Stimulated activated CD8-positive, alpha-beta memory T cell treated with anti-CD3 and anti-CD28 coated beads, Interleukin-2, amount 100 ng/mL, for 48 hours (primary cell): ENCODE results near the gene FMC1.
"Not testable (repeated sequence)": the region's sequence is repeated elsewhere in the genome, so short reads cannot be mapped to it uniquely, and the experiment has no call there.

ENCODE experiments used
- DNase-seq, 2 donors: peaks; one replicate each; pipeline ENCODE4 v3.0.0-alpha.2; 2020; ENCODE audit warnings: low read depth in 2 of 2

Gene FMC1, protein sequence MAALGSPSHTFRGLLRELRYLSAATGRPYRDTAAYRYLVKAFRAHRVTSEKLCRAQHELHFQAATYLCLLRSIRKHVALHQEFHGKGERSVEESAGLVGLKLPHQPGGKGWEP

DNA sequence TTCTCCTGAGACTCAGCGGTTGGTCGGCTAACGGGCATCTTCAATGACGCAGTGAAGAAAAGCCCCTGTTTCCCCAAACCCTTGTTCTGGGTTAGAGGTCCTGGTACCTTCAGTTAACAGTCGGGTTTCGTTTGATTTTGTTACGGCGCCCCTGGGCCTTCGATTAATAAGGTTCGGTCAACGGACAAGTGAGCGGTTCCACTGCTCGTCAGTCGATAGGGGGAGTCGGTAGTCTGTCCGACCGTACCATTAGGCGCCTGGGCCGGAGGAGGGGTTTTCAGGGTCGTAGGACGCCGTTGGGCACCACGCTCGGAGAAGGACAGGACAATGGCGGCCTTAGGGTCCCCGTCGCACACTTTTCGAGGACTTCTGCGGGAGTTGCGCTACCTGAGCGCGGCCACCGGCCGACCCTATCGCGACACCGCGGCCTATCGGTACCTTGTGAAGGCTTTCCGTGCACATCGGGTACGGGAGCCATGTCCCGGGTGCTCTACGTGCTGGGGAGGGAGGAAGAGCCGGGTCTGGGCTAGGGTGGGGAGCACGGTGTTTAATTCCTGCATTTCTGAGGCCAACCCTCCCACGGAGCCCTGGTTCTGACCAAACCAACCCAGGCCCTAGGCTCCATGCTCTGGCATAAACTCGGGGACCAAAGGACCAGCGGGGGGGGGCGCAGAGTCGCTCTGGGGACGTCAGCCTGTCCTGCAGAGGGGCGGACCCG is at the start of gene FMC1:
FMC1 (plus strand) TSS at position 280 of the 718 bp plus-strand sequence; CDS start at position 328, 48 bp downstream.
- DNase-seq = peak; percentile 79 to 82

- no peak for DNase-seq
Observed at GRCh38 chr7:139292821-139293220, 48.3 kb upstream of the FMC1 start.

DNA sequence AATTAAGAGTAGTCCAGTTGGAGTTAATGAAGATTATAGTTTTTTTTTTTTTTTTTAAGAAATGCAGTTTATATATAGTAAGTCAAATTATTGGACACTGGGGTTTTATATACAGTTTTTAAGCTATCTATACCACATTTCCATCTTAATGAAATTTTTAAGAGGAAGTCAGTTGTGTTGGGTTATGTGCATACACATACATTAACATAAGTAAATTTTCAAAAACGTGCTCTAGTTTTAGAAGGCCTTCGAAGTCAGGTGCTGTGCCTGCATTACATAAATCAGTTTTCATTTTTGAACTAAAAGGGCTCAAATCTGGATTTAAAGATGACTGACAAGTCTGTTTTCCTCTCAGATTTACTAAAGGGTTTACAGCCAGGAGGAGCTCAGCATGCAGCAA is 47.6 kb upstream of the FMC1 start:
- no peak for DNase-seq

DNA sequence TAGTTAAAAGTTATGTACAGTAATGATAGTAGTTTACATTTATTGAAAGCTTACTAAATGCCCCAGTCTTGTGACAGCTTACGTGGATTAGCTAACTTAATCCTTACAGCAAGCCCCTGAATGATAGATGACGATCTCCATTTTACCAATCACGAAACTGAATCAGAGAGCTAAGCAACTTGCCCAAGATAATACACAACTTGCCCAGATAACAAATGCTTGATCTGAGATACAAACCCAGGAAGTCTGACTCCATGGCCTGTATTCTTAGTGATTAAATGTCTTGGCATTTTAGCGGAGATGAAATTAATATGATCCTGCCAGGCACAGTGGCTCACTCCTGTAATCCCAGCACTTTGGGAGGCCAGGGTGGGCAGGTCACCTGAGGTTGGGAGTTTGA is 46.9 kb upstream of the FMC1 start:
- no peak for DNase-seq

GRCh38 chr7:139294951-139295575 is 46.1 kb upstream of the FMC1 start:
- DNase-seq = no peak

DNA sequence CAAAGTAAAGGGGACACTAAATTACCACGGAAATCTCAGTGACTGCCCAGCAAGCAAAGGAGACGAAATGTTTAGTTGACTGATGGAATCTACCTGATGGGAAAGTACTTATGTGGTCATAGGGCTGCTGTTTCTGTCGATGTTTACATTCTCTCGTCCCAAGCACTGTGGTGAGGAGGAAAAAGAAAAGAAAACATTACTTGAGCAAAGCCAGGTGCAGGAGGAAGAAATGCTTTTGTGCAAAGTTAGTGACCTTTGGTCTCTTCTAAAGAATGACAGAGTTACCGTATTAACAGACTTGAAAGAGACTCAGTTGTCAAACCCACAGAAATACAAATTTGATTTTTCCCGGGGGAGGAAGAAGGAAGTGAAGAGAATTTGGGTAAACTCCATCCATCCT is 43.3 kb upstream of the FMC1 start:
- no peak for DNase-seq

DNA sequence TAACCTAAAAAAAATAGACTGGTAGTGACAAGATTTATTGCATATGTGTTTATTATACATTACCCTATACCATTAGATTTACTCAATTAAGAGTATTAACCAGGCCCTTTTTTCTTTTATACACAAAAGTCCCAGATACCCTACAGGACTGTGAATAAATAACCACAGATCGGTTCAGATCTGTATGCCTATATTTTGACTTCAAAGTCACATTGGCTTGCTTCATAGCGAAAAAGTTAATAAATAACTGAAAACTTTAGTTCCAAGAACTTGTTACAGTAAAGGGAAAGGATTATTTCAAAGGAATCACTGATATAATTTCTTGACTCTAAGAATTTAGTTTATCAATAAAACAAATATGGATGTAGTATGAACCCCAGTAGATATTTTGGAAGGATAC is 41.8 kb upstream of the FMC1 start:
- no peak for DNase-seq

DNA sequence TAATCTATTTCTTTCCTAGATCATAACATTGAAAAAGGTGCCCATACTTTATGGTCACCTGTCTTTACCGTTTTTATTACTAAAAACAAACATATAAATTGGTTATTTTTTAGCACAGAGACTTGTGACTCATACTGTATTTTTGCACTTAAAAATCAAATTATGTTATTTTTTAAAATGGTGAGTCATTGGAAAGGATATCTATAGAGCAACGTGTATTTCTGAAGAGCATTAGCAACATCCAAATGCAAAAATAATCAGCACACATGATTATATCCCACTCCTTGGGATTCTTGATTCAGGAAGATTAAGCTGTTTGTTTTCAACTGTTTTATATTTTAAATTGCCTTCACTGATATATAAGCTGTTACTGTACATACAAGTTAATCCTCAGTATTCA is 40.7 kb upstream of the FMC1 start:
- no peak for DNase-seq

DNA sequence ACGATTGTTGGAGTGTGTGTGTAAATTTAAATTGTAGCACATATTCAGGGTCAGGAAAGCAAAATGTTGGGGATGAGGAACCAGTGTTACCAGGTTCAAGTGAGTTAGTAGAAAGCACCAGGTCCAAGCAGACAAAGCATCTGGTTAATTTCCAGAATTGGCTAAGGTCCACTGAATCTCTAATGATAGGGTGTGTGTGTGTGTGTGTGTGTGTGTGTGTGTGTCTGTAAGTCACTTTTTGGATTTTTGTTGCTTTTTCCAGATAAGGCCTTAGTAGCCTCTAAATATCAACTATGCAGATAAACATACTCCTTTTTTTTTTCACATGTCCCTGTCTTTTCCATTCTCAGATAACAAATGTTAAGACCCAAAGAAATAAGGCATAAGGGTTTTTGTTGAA is 36.6 kb upstream of the FMC1 start:
- DNase-seq = no peak

DNA sequence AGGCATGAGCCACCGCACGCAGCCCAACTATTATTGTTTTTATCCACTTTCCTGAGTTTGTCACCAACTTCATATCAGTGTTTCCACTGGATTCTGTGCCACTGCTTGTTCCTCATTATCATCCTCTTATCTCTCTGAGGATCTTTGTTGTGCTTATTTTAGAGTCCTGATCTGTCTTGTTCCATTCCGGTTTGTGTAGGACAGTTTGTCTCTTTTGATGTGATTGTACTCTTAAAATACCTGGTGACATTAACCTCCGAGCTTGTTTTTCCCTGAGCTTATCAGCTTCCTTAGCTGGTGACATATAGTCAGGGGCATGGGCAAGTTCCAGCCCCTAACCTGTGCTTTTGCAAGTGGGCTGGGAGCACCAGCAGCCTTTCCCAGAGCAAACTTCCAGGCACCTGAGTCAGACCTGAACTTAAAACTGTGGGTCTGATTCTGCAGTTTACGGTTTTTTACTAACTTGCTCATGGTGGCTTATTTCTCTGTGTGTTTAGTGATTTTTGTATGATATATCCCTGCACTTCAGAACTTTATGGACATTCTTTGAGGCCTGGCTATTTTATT is 23.1 kb upstream of the FMC1 start:
- no peak for DNase-seq

GRCh38 chr7:139321071-139321745 is 19.9 kb upstream of the FMC1 start:
- no peak for DNase-seq

GRCh38 chr7:139324709-139325108 is 16.4 kb upstream of the FMC1 start:
- not testable (repeated sequence) for DNase-seq

DNA sequence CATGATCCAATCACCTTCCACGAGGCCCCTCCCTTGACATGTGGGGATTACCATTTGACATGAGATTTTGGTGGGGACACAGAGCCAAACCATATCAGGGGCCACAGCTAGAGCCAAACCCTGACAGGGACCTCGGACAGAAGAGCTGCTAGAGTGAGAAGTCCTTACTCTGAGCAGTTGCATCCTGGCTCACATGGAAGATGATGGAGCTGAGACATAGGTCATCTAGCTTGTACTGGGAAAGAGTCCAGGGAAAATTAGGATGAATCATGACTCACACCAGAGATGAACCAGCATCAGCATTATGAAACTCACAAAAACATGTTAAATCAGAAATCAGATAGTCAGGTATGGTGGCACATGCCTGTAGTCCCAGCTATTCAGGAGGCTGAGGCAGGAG is 12.8 kb upstream of the FMC1 start:
- DNase-seq = no peak

- DNase-seq = no peak
Observed at GRCh38 chr7:139329119-139329518, 12.0 kb upstream of the FMC1 start.

GRCh38 chr7:139330333-139331030 is 10.7 kb upstream of the FMC1 start:
- no peak for DNase-seq

DNA sequence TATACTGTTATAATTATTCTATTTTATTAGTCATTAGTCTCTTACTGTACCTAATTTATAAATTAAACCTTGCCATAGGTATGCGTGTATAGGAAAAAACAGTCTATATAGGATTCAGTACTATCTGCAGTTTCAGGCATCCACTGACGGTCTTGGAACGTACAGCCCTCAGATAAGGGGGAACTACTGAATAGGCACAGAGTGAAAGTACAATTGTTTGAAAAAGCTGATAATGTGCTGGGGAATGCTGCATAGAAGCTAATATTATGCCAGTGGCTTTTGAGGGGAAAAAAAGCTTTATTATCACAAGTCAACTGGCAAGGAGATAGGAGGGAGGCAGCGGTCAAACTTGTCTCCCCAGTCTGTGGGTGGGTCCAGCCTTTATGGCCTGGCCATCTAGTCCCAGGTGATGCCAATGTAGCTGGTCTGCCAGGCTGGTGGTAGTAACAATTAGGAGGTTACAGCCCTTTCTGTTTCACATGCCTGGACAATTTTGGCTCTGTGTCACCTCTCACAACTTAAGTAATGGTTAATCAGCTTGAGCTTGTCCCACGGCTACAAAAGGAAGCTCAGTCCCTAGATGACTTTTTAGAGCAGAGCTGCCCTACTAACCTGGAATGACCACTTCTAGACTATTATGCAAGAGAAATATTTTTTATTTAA is 8.3 kb upstream of the FMC1 start:
- no peak for DNase-seq

DNA sequence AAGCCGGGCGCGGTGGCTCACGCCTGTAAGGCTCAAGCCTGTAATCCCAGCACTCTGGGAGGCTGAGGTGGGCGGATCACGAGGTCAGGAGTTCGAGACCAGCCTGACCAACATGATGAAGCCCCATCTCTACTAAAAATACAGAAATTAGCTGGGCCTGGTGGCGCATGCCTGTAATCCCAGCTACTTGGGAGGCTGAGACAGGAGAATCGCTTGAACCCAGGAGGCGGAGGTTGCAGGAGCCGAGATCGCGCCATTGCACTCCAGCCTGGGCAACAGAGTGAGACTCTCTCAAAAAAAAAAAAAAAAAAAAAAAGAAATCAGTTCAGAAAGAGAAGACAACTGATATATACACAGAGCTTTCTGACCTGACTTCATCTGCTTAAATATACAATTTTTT is 7.7 kb upstream of the FMC1 start:
- DNase-seq = not testable (repeated sequence)

DNA sequence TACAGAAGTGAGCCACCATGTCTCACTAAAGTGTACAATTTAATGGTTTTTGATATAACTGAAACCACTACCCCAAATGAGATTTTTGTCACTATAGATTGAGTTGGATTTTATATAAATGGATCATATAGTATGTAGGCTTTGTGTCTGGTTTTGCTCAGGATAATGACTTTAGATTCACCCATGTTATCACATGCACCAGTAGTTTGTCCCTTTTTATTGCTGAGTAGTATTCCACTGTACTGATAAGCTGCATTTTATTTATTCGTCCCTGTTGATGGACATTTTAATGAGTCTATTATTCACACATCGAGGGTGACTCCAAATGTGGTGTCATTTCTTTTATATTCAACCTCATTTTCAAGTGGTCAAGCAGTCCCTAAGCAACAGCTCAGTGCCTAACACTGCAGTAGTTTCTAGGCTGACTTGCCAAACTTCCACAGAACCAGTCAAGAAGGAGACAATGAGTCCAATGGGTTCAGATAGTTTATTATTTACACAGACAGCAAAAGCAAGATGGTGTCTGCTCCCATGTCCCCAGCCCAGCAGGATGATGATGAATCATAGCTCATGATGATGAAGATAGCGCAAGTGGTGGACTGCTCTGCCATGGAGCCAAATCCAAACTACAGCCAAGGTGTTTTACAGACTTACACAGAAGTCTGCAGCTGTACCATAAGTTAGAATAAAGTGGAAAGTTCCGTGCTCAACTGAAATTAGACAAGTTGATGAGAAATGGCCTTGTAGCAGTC is 6.6 kb upstream of the FMC1 start:
- DNase-seq = no peak

GRCh38 chr7:139339025-139339424 is 2.1 kb upstream of the FMC1 start:
- no peak for DNase-seq

DNA sequence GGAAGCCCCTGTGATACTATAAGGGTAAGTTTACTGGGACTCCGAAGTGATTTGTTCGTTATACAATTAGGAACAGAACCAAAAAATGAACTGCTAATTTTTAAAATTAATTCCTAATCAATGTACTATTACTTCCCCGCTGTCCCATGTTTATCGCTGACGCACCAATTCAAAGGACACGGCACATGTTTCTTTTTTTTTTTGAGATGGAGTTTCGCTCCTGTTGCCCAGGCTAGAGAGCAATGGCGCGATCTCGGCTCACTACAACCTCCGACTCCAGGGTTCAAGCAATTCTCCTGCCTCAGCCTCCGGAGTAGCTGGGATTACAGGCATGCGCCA is 1.5 kb upstream of the FMC1 start:
- DNase-seq = no peak
